PC-3 (cell line): Measurements from ENCODE around the gene FPR3.
"Not testable (repeated sequence)": the region's sequence is repeated elsewhere in the genome, so short reads cannot be mapped to it uniquely, and the experiment has no call there.

Source experiments
- EZH2 ChIP-seq: fragments of 300-600 bp; sonication (generic); IDR thresholded peaks from one replicate; pipeline ENCODE4 v1.6.1; 2017; ENCODE audit warnings: antibody characterized with exemption, mild to moderate bottlenecking, low read length; ENCODE audit not compliant: unreplicated experiment
- EZH2phosphoT487 ChIP-seq: fragments of 300-600 bp; sonication (generic); IDR thresholded peaks from 2 replicates; pipeline ENCODE4 v1.6.1; 2018; ENCODE audit warnings: mild to moderate bottlenecking, antibody characterized with exemption, low read length, borderline replicate concordance
- TF ChIP-seq, protein P1 (sequence below): fragments of 300-600 bp; sonication (generic); conservative IDR thresholded peaks from 2 replicates; pipeline ENCODE4 v1.5.1; 2017; ENCODE audit warnings: antibody characterized with exemption, low read depth, mild to moderate bottlenecking, low read length

DNA sequence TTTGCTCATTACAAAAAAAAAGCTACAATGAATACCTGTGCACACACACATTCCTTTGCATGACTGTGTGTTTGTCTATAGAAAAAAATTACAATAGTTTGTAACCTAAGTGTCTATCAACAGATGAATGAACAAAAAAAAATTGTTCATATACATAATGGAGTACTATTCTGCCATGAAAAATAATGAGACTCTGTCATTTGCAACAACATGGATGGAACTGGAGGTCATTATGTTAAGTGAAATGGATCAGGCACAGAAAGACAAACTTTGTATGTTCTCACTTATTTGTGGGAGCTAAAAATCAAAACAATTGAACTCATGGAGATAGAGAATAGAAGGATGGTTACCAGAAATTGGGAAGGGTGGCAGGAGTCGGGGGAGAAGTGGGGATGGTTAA is 18.4 kb upstream of the FPR3 start:
- TF ChIP-seq, protein P1, sequence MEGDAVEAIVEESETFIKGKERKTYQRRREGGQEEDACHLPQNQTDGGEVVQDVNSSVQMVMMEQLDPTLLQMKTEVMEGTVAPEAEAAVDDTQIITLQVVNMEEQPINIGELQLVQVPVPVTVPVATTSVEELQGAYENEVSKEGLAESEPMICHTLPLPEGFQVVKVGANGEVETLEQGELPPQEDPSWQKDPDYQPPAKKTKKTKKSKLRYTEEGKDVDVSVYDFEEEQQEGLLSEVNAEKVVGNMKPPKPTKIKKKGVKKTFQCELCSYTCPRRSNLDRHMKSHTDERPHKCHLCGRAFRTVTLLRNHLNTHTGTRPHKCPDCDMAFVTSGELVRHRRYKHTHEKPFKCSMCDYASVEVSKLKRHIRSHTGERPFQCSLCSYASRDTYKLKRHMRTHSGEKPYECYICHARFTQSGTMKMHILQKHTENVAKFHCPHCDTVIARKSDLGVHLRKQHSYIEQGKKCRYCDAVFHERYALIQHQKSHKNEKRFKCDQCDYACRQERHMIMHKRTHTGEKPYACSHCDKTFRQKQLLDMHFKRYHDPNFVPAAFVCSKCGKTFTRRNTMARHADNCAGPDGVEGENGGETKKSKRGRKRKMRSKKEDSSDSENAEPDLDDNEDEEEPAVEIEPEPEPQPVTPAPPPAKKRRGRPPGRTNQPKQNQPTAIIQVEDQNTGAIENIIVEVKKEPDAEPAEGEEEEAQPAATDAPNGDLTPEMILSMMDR: not testable (repeated sequence)
- TF ChIP-seq EZH2, EZH2phosphoT487: not testable (repeated sequence)
